GM19463 (cell line): ENCODE results near the gene GATA2.

Source experiments
- ATAC-seq: cut with Tn5 transposase; IDR thresholded peaks from one replicate; pipeline ENCODE4 v1.9.1; 2021; ENCODE audit warnings: mild to moderate bottlenecking, moderate library complexity; ENCODE audit not compliant: unreplicated experiment

GATA2 gene

GRCh38 chr3:128502712-128503111 lies 9.7 kb upstream of the GATA2 start:
- ATAC-seq: no peak

- ATAC-seq: no peak
Measured at GRCh38 chr3:128501431-128501830, 8.4 kb upstream of the GATA2 start.

GRCh38 chr3:128500556-128500955 lies 7.6 kb upstream of the GATA2 start:
- ATAC-seq: no peak

GRCh38 chr3:128499724-128500275 lies 6.8 kb upstream of the GATA2 start:
- no peak for ATAC-seq

GRCh38 chr3:128498901-128499530 lies 6.0 kb upstream of the GATA2 start:
- ATAC-seq: no peak

GRCh38 chr3:128498127-128498626 lies 5.2 kb upstream of the GATA2 start:
- ATAC-seq: no peak

GRCh38 chr3:128497305-128498126 lies 4.5 kb upstream of the GATA2 start:
- no peak for ATAC-seq

GRCh38 chr3:128496602-128497304 lies 3.8 kb upstream of the GATA2 start:
- ATAC-seq: no peak

- no peak for ATAC-seq
Measured at GRCh38 chr3:128496019-128496601, 3.1 kb upstream of the GATA2 start.

- no peak for ATAC-seq
Measured at GRCh38 chr3:128495435-128495970, 2.5 kb upstream of the GATA2 start.

DNA sequence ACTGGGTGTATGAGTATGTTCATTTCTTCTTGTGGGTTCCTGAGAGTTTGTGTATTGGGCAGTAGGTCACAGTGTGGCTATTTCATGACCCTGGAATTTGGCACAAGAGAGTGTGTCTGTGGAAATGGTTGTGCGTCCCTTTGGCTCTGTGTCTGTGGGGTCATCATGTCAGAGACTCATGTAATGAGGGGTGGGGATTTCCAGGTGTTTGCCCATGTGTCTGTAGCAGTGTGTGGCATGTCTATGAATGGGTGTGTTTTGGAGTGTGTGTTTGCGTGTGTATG lies 1.3 kb upstream of the GATA2 start:
- ATAC-seq: no peak

DNA sequence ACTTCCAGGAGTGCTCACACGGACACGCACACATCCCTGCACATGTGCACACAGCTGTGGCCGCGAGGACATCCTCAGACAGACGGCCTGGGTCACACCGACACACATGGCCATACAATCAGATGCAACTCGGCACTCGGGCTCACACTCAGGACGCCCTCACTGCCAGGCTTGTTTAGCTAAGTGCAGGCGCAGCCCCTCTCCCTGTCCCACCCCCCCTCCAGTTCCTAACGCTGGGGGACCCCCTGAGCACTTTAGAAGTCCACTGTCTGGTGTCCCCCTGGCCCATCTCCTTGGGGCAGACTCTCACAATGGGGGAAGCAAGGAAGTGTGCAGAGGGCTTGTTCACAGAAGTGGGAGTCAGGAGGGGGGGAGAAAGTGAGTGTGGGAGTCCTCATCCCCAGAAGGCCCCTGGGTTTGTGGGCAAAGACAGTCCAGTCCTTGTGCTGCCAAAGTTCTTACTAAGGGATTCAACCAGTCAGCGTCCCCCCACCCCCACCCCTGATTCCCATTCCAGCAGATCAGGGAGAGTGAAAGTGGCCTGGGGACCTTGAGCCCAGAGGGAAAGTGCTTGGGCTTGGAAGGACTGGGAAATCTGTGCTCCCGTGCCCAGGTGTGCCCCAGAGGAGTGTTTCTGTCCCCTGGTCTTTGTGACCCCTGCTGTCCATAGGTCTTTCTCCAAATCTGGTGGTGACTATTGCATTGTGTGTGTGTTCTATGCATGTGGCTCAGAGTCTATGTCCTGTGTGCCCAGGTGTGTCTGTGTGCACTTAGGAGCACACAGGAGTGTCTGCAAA lies 767 bp upstream of the GATA2 start:
- ATAC-seq: no peak

- ATAC-seq: no peak
Measured at GRCh38 chr3:128491941-128492670, 895 bp downstream of the GATA2 start.

GRCh38 chr3:128491691-128491940 lies 1.4 kb downstream of the GATA2 start:
- no peak for ATAC-seq

DNA sequence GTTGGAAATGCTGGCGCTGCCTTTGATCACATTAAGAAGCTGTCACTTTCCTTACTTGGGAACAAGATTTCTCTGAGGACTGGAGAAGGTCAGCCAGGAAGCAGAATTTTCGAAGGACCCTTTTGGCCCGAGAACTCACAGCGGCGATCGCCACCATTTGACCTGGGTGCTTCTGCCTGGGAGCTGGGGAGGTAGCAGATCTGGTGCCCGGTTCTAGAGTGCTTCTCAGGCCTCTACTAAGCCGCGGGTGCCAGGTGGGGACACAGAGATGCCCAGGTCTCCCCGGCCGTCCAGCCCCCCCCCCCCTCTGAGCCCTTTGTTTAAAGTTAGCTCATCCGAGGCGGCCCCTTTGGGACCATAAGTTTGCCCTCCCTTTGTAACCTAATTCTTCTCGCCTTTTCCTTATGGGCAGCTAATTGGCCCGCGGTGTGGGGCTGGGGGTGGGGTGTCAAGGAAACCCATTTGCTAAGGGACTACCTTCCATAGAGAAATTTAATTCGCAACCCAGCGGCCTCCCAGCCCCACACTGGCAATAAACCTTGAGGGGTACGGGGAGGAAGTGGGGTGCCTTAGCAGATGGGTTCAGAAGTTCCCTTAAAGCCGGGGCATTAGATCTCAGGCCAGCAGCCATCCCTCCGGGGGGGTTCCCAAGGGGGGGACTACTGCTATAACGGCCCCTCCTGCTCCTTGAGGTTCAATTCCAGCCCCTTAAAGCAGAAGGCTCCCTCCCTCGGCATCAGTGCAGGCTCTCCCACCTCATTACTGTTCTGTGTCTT lies 1.9 kb downstream of the GATA2 start:
- no peak for ATAC-seq

GRCh38 chr3:128490650-128490914 lies 2.4 kb downstream of the GATA2 start:
- ATAC-seq: no peak

DNA sequence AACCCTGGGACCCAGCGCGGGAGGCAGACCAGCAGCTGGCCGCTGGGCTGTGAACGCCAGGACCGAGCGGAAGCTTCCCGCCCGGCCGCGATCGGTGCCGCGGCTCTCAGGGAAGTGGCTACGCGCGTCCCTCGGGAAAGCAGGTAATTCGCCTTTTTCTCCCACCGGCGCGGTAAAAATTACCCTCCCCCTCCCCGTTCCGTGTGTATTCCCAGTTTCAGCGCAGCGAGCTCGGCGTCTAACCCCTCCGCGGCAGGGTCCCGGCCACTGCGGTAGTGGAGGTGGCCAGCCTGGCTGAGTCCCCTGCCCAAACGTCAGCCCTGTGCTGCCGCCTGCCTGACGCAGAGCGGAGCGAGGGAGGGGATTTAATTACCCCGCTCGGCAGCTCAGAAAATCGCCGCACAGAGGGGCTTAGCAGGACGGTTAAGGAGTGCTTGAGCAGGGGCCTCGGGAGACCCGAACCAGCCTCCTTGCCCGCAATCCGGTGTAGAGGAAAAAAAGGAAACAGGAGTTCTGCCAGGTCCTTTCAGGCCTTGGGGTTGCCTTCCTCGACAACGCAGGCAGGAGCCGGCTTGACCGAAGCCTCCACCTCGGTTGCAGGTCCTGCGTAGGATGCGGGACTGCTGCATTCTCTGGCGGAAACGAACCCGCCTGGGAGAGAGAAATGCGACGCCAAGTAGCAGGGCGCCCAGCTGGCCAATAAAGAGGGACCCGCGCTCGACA lies 2.9 kb downstream of the GATA2 start:
- no peak for ATAC-seq

DNA sequence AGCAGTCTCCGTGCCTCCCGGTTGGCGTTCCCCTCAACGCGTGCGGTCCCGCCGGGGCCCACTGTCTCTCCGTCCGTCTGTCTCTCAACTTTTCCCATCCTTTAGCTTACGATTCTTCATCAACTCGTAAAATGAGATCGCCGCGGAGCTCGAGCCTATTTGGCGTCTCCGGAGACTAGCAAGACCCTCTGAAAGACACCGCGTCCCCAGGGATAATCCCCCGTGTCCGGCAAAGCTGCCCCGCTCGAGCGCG lies 3.4 kb downstream of the GATA2 start:
- no peak for ATAC-seq
